Cardiac muscle cell (in vitro differentiated cells and primary cell): ENCODE results near the gene SNRPD2. TPM values are rescaled to one million over a fixed set of nuclear protein-coding genes. Genes with fewer than 3 reads are reported as not detected.
A peak's percentile ranks its signal among the peaks of the same experiment; 100 is the strongest.

Experiments
- DNase-seq, 2 donors: peaks; one replicate each; pipeline versions ENCODE4 v3.0.0 to v3.0.0-alpha.2; 2010 to 2017; ENCODE audit warnings: low read depth in 1 of 2, low spot score in 1 of 2
- H3K27ac ChIP-seq: fragments of 200-600 bp; sonication (generic); 2 replicates; pipeline ENCODE4 v1.5.1; 2016
- H3K27me3 ChIP-seq: fragments of 200-600 bp; sonication (generic); 2 replicates; pipeline ENCODE4 v1.6.0; 2016; ENCODE audit warnings: control low read depth
- H3K36me3 ChIP-seq: fragments of 200-600 bp; sonication (generic); 2 replicates; pipeline ENCODE4 v1.5.1; 2016; ENCODE audit warnings: control low read depth
- H3K4me1 ChIP-seq: fragments of 200-600 bp; sonication (generic); 2 replicates; pipeline ENCODE4 v1.8.1; 2017; ENCODE audit warnings: low read depth, mild to moderate bottlenecking, mixed run types
- H3K4me3 ChIP-seq: fragments of 200-600 bp; sonication (generic); 2 replicates; pipeline ENCODE4 v1.5.1; 2016; ENCODE audit warnings: mild to moderate bottlenecking
- H3K9me3 ChIP-seq: fragments of 200-600 bp; sonication (generic); 2 replicates; pipeline ENCODE4 v1.5.1; 2017; ENCODE audit warnings: low read depth, mild to moderate bottlenecking, control low read depth
- polyA plus RNA-seq: library from polyadenylated mRNA; unstranded; fragments of >200 nt; fragmentation: Nextera tagmentation; extraction: Ambion mirVana; gene quantifications from 2 replicates; pipeline ENCODE4 v1.2.1, GENCODE V29; 2016
- total RNA-seq: library from RNA; depleted of rRNA; stranded (reverse); fragments of >200 nt; gene quantifications from 2 replicates; pipeline ENCODE4 v1.2.3, GENCODE V29; 2016
- TF ChIP-seq, protein P1 (sequence below): IDR thresholded peaks from 2 replicates; pipeline ENCODE4 v1.5.1; 2012; ENCODE audit warnings: low read depth, mild to moderate bottlenecking, low read length

The SNRPD2 gene
- total and polyA plus RNA-seq, 2 experiments from 2014 or later = 298 to 696 TPM

DNA sequence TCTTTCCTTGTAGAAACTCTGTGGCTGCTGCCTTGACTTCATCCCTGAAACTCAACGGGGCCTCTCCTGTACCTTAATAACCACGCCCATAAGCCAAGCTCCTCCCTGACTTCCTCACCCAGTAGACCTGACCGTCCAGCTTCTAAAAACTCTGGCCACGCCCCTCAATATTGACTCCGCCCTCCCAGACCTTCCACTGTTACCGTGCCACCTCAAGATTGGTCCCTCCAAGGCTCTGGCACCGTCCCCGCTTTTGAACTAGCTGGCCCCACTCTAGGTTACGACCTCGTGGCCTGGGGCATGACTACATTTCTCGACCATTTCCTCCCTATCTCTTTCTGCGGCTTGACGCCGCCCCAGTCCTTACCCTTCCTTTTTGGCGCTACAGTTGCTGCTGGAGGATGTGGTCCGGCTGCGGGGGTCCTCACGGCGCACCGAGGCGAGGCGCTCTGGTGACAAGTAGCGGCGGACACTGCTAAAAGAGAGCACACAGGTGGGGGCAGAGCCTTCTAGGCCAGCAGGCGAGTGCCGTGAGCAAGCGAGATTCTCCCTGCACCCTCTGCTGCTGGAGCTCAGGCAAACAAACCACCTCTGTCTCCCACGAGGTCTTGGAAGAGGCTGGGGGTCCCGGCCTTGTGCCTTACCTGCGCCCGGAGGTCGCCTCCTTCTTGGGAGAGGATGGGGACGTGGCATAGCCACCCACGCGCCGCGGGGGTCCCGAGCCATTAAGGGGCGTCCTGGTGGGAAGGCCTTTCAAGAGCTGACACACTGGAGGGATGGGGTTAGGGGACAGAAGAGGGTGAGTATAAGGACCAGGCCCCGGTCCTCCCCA, 50.3 kb downstream of the SNRPD2 start:
- peak overlapping the region; percentile 16 for H3K4me3 ChIP-seq
- peak overlapping the region; percentile 65 for H3K27ac ChIP-seq
- peaks cover 9% of the 10 kb centered on the region for H3K4me1 ChIP-seq
- H3K27me3 ChIP-seq = no peaks in the 10 kb centered on the region
- DNase-seq = peak; percentile 79 to 93
- H3K36me3 ChIP-seq = no peaks in the 10 kb centered on the region
- TF ChIP-seq, protein P1, sequence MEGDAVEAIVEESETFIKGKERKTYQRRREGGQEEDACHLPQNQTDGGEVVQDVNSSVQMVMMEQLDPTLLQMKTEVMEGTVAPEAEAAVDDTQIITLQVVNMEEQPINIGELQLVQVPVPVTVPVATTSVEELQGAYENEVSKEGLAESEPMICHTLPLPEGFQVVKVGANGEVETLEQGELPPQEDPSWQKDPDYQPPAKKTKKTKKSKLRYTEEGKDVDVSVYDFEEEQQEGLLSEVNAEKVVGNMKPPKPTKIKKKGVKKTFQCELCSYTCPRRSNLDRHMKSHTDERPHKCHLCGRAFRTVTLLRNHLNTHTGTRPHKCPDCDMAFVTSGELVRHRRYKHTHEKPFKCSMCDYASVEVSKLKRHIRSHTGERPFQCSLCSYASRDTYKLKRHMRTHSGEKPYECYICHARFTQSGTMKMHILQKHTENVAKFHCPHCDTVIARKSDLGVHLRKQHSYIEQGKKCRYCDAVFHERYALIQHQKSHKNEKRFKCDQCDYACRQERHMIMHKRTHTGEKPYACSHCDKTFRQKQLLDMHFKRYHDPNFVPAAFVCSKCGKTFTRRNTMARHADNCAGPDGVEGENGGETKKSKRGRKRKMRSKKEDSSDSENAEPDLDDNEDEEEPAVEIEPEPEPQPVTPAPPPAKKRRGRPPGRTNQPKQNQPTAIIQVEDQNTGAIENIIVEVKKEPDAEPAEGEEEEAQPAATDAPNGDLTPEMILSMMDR = no peak
- no peaks in the 10 kb centered on the region for H3K9me3 ChIP-seq

DNA sequence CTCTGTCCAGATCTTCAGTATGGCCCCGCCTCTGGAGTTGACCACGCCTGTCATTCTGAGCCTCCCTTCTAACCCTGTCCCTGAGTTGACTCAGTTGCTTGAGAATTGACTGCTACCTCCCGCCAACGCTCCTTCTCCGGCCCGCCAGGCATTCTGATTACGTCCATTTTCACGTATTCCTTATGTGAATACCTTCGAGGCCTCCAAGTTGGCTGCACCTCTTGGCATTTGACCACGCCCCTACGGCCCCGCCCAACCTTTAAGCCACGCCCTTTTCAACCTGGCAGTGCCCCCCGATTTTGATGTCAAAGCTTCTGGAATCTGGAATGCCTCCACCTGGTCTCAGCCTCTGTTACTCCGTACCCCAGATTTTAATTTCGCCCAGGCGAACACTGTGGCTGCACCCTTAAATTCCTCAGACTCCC, 50.9 kb downstream of the SNRPD2 start:
- TF ChIP-seq, protein P1 = no peak
- H3K36me3 ChIP-seq = no peaks in the 10 kb centered on the region
- peak in 1 of 2 donors; percentile 46 for DNase-seq
- H3K27ac ChIP-seq = no peak overlapping the region
- H3K4me1 ChIP-seq = peaks cover 9% of the 10 kb centered on the region
- H3K4me3 ChIP-seq = no peak overlapping the region
- no peaks in the 10 kb centered on the region for H3K9me3 ChIP-seq
- H3K27me3 ChIP-seq = no peaks in the 10 kb centered on the region

DNA sequence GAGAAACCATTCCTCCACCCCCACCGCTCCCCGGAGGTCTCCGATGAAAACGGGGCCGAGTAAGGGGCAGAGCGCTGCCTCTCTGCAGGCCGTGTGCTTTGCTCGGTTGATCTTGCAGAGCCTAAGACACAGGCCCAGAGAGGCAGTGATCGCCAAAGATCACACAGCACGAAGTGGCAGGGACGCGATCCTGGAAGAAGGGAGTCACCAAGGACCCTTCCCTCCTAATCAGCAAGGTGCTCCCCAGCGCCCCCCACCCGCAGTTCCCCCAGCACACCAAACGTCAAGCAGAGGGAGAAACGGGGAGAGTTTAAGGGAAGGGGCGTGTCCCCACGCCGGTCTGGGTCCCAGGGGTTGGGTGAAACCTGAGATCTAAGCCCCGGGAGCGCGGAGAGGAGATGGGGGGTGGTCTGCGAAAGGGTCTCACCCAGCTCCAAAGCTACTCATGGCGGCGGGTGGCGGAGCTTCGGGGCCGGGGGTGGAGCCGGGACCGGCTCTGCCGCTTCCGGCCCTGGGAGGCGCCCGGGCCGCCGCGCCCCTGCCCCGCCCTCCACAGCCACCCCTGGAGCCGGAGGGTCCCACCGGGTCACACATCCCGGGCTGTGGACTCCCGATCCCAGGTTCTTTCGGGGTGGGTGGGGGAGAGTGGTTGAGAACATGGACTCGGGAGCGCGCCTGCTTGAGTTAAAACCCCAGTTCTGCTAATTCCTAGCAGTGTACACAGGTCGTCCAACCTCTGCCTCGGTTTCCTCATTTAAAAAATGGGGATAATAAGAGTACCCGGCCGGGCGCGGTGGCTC, 52.6 kb downstream of the SNRPD2 start, which contains the start of gene EML2:
Gene EML2, minus strand, starts transcription at position 468 of the 800 bp plus-strand sequence. Its CDS starts 21 bp downstream, at position 447.
- Histone ChIP-seq H3K4me1 (peaks cover 9% of the 10 kb centered on the region), H3K27ac (no peak within 1 kb of the TSS), H3K27me3 (no peaks in the 10 kb centered on the region), H3K36me3 (no peaks in the 10 kb centered on the region), H3K4me3 (peak within 1 kb of the TSS; percentile 28), H3K9me3 (no peaks in the 10 kb centered on the region)
- TF ChIP-seq, protein P1 = peak; percentile 28
- DNase-seq = peak; percentile 40 to 85

DNA sequence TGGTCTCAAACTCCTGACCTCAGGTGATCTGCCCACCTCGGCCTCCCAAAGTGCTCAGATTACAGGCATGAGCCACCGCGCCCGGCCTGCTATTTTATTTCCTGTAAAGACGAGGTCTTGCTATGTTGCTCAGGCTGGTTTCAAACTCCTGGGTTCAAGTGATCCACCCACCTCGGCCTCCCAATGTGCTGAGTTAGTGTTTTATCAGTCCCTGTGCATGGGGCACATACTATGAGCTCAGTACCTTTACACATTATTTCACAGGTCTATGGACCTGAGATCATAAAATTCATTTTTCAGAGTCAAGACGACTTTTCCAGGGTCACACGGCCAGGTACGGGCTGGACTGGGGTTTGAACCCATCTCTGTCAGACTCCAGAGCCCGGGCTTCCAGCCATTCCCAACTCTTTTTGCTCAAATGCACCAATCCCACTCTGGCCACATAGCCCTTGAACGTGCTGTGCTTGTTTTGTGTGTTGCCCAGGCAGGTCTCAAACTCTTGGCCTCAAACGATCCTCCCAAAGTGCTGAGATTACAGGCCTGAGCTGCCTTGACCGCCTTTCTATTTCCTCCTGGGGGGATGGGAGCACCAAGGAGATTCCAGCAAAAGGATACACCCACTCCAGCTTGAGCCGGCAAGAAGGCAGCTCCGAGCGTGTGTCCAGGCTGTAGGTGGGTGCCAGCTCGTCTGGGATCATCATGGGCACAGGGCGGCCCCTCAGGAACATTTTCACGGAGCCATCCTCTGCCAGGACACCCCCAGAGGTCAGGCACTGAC, 53.7 kb downstream of the SNRPD2 start:
- peak in 1 of 2 donors; percentile 83 for DNase-seq

More for the DNA sequence above, 53.7 kb downstream of the SNRPD2 start:
- peak overlapping the region; percentile 28 for H3K4me3 ChIP-seq
- no peaks in the 10 kb centered on the region for H3K9me3 ChIP-seq
- TF ChIP-seq, protein P1 = no peak
- no peaks in the 10 kb centered on the region for H3K36me3 ChIP-seq
- H3K27me3 ChIP-seq = no peaks in the 10 kb centered on the region
- peaks cover 9% of the 10 kb centered on the region for H3K4me1 ChIP-seq
- no peak overlapping the region for H3K27ac ChIP-seq

Other genes starting within 250 kb of the SNRPD2 start
- 0.88 and 4.5 TPM in 2 replicates for gene FOSB, start 224.0 kb downstream of the SNRPD2 start, total RNA-seq
- 1.7 and 3.0 TPM in 2 replicates for gene FOSB, start 224.0 kb downstream of the SNRPD2 start, polyA plus RNA-seq
- 43.7 and 56.5 TPM in 2 replicates for gene RTN2, start 194.9 kb downstream of the SNRPD2 start, total RNA-seq
- 92.2 and 111 TPM in 2 replicates for gene RTN2, start 194.9 kb downstream of the SNRPD2 start, polyA plus RNA-seq
- 1.3 and 2.9 TPM in 2 replicates for gene PPM1N, start 193.5 kb downstream of the SNRPD2 start, total RNA-seq
- gene PPM1N, start 193.5 kb downstream of the SNRPD2 start, polyA plus RNA-seq = 1.2 and 4.0 TPM in 2 replicates
- gene VASP, start 184.5 kb downstream of the SNRPD2 start, total RNA-seq = 91.6 and 95.8 TPM in 2 replicates
- gene VASP, start 184.5 kb downstream of the SNRPD2 start, polyA plus RNA-seq = 72.4 and 83.3 TPM in 2 replicates
- 13.2 and 13.7 TPM in 2 replicates for gene OPA3, start 107.2 kb downstream of the SNRPD2 start, total RNA-seq
- 14.8 and 26.7 TPM in 2 replicates for gene OPA3, start 107.2 kb downstream of the SNRPD2 start, polyA plus RNA-seq
- 0.14 TPM in 1 of 2 replicates, not detected in the other for gene GPR4, start 89.7 kb downstream of the SNRPD2 start, total RNA-seq
- gene GPR4, start 89.7 kb downstream of the SNRPD2 start, polyA plus RNA-seq = 0.14 TPM in 1 of 2 replicates, not detected in the other
- gene EML2, start 52.6 kb downstream of the SNRPD2 start, total RNA-seq = 24.7 and 41.0 TPM in 2 replicates
- gene EML2, start 52.6 kb downstream of the SNRPD2 start, polyA plus RNA-seq = 26.2 and 39.7 TPM in 2 replicates
- 10.8 and 23.6 TPM in 2 replicates for gene GIPR, start 23.7 kb downstream of the SNRPD2 start, total RNA-seq
- 12.8 and 14.9 TPM in 2 replicates for gene GIPR, start 23.7 kb downstream of the SNRPD2 start, polyA plus RNA-seq
- gene QPCTL, start 713 bp upstream of the SNRPD2 start, total RNA-seq = 22.2 and 31.1 TPM in 2 replicates
- gene QPCTL, start 713 bp upstream of the SNRPD2 start, polyA plus RNA-seq = 12.3 and 14.6 TPM in 2 replicates
- gene FBXO46, start 38.9 kb upstream of the SNRPD2 start, total RNA-seq = 34.8 and 48.2 TPM in 2 replicates
- 39.3 and 42.5 TPM in 2 replicates for gene FBXO46, start 38.9 kb upstream of the SNRPD2 start, polyA plus RNA-seq
- 0.11 and 0.33 TPM in 2 replicates for gene MEIOSIN, start 41.5 kb upstream of the SNRPD2 start, total RNA-seq
- 0.07 and 0.18 TPM in 2 replicates for gene MEIOSIN, start 41.5 kb upstream of the SNRPD2 start, polyA plus RNA-seq
- gene SIX5, start 77.3 kb upstream of the SNRPD2 start, total RNA-seq = 78.8 and 88.2 TPM in 2 replicates
- gene SIX5, start 77.3 kb upstream of the SNRPD2 start, polyA plus RNA-seq = 40.4 and 41.1 TPM in 2 replicates
- 92.7 and 142 TPM in 2 replicates for gene DMPK, start 90.5 kb upstream of the SNRPD2 start, total RNA-seq
- 94.9 and 98.7 TPM in 2 replicates for gene DMPK, start 90.5 kb upstream of the SNRPD2 start, polyA plus RNA-seq
- gene DMWD, start 100.9 kb upstream of the SNRPD2 start, total RNA-seq = 65.1 and 112 TPM in 2 replicates
- 138 and 163 TPM in 2 replicates for gene DMWD, start 100.9 kb upstream of the SNRPD2 start, polyA plus RNA-seq
- 0.07 and 0.27 TPM in 2 replicates for gene RSPH6A, start 123.4 kb upstream of the SNRPD2 start, total RNA-seq
- gene RSPH6A, start 123.4 kb upstream of the SNRPD2 start, polyA plus RNA-seq = 0.45 TPM in 1 of 2 replicates, not detected in the other
- 43.2 and 78.7 TPM in 2 replicates for gene SYMPK, start 171.2 kb upstream of the SNRPD2 start, total RNA-seq
- gene SYMPK, start 171.2 kb upstream of the SNRPD2 start, polyA plus RNA-seq = 66.6 and 76.4 TPM in 2 replicates
- 0.49 and 1.6 TPM in 2 replicates for gene FOXA3, start 172.4 kb upstream of the SNRPD2 start, total RNA-seq
- 1.3 and 1.9 TPM in 2 replicates for gene FOXA3, start 172.4 kb upstream of the SNRPD2 start, polyA plus RNA-seq
- 59.6 and 71.8 TPM in 2 replicates for gene IRF2BP1, start 194.2 kb upstream of the SNRPD2 start, total RNA-seq
- 14.5 and 21.7 TPM in 2 replicates for gene IRF2BP1, start 194.2 kb upstream of the SNRPD2 start, polyA plus RNA-seq
- 6.8 and 7.3 TPM in 2 replicates for gene MYPOP, start 210.7 kb upstream of the SNRPD2 start, total RNA-seq
- gene MYPOP, start 210.7 kb upstream of the SNRPD2 start, polyA plus RNA-seq = 2.0 and 2.3 TPM in 2 replicates
- not detected in 2 replicates for gene NANOS2, start 222.8 kb upstream of the SNRPD2 start, total RNA-seq
- not detected in 2 replicates for gene NANOS2, start 222.8 kb upstream of the SNRPD2 start, polyA plus RNA-seq